WTC11 (cell line): ENCODE results near the gene NTN1. TPM values are rescaled to one million over a fixed set of nuclear protein-coding genes. Genes with fewer than 3 reads are reported as not detected.

Experiments used
- ATAC-seq: fragments of 200-7000 bp; cut with Tn5 transposase; 2 replicates; pipeline ENCODE4 v1.10.0; 2021; ENCODE audit warnings: mild to moderate bottlenecking, moderate library complexity
- CTCF ChIA-PET: fragments of 300-600 bp; sonication (Branson Sonifier 250); formaldehyde crosslinking; loops from one replicate; lab custom pipeline; 2021; ENCODE audit warnings: antibody characterized with exemption; lab: Charles Lee
- POLR2A ChIA-PET: fragments of 350-600 bp; sonication (Branson Sonifier 250); formaldehyde crosslinking; loops from one replicate; lab custom pipeline; 2021; ENCODE audit warnings: antibody characterized with exemption; lab: Charles Lee
- DNase-seq: peaks from one replicate; pipeline ENCODE4 v3.0.0; 2021; ENCODE audit warnings: low spot score
- H3K27ac Mint-ChIP-seq: 2 replicates; pipeline ENCODE4 v1.8.0; 2021; ENCODE audit warnings: mixed read lengths
- H3K27me3 Mint-ChIP-seq: 2 replicates; pipeline ENCODE4 v1.8.0; 2021; ENCODE audit warnings: low read depth, mild to moderate bottlenecking, moderate library complexity, mixed read lengths
- H3K36me3 Mint-ChIP-seq: 2 replicates; pipeline ENCODE4 v1.8.0; 2021; ENCODE audit warnings: mixed read lengths
- H3K4me1 Mint-ChIP-seq: 2 replicates; pipeline ENCODE4 v1.8.0; 2022; ENCODE audit warnings: mixed read lengths
- H3K4me3 Mint-ChIP-seq: 2 replicates; pipeline ENCODE4 v1.8.0; 2021; ENCODE audit warnings: mild to moderate bottlenecking, moderate library complexity, mixed read lengths
- H3K9me3 Mint-ChIP-seq: 2 replicates; pipeline ENCODE4 v1.8.0; 2021; ENCODE audit warnings: mixed read lengths
- CDX4 ChIP-seq: fragments of 250-450 bp; sonication (Bioruptor Pico); IDR thresholded peaks from 2 replicates; pipeline ENCODE4 v1.9.0; 2021; ENCODE audit warnings: moderate library complexity, mild to moderate bottlenecking, inconsistent platforms, borderline replicate concordance
- CTCF ChIP-seq: fragments of 200-600 bp; IDR thresholded peaks from 2 replicates; pipeline ENCODE4 v1.8.0; 2022; ENCODE audit warnings: antibody characterized with exemption
- E2F4 ChIP-seq: sonication (generic); formaldehyde crosslinking; IDR thresholded peaks from 2 replicates; pipeline ENCODE4 v1.8.1; 2022; ENCODE audit warnings: low read depth, mild to moderate bottlenecking, moderate library complexity, missing genetic modification reagents, borderline replicate concordance
- ERG ChIP-seq: fragments of 250-450 bp; sonication (Bioruptor Pico); IDR thresholded peaks from 2 replicates; pipeline ENCODE4 v1.8.0; 2021; ENCODE audit warnings: mild to moderate bottlenecking
- FOXJ3 ChIP-seq: sonication (generic); formaldehyde crosslinking; IDR thresholded peaks from 2 replicates; pipeline ENCODE4 v1.9.0; 2021; ENCODE audit warnings: missing genetic modification reagents, mild to moderate bottlenecking, borderline replicate concordance
- GABPB1 ChIP-seq: sonication (generic); formaldehyde crosslinking; IDR thresholded peaks from 2 replicates; pipeline ENCODE4 v1.8.1; 2023; ENCODE audit warnings: mild to moderate bottlenecking, missing genetic modification reagents
- MLX ChIP-seq: sonication (generic); formaldehyde crosslinking; IDR thresholded peaks from 2 replicates; pipeline ENCODE4 v1.8.1; 2023; ENCODE audit warnings: mild to moderate bottlenecking, missing genetic modification reagents, moderate library complexity
- NFE2L1 ChIP-seq: sonication (generic); formaldehyde crosslinking; IDR thresholded peaks from 2 replicates; pipeline ENCODE4 v1.8.1; 2023; ENCODE audit warnings: missing genetic modification reagents
- SMAD4 ChIP-seq: sonication (generic); formaldehyde crosslinking; IDR thresholded peaks from 2 replicates; pipeline ENCODE4 v1.8.0; 2022; ENCODE audit warnings: mild to moderate bottlenecking, missing genetic modification reagents
- TEAD1 ChIP-seq: sonication (generic); formaldehyde crosslinking; IDR thresholded peaks from 2 replicates; pipeline ENCODE4 v1.8.0; 2022; ENCODE audit warnings: mild to moderate bottlenecking, missing genetic modification reagents
- USF1 ChIP-seq: sonication (generic); formaldehyde crosslinking; IDR thresholded peaks from 2 replicates; pipeline ENCODE4 v1.8.0; 2022; ENCODE audit warnings: mild to moderate bottlenecking, missing genetic modification reagents
- ZBTB21 ChIP-seq: sonication (generic); formaldehyde crosslinking; IDR thresholded peaks from 2 replicates; pipeline ENCODE4 v1.8.1; 2023; ENCODE audit warnings: mild to moderate bottlenecking, missing genetic modification reagents, borderline replicate concordance
- ZNF396 ChIP-seq: fragments of 250-450 bp; sonication (Bioruptor Pico); IDR thresholded peaks from 2 replicates; pipeline ENCODE4 v1.8.0; 2021; ENCODE audit warnings: mild to moderate bottlenecking, moderate library complexity, borderline replicate concordance
- ZNF512 ChIP-seq: sonication (generic); formaldehyde crosslinking; IDR thresholded peaks from 2 replicates; pipeline ENCODE4 v1.8.1; 2022; ENCODE audit warnings: missing genetic modification reagents, borderline replicate concordance
- ZNF532 ChIP-seq: fragments of 250-450 bp; sonication (Bioruptor Pico); IDR thresholded peaks from 2 replicates; pipeline ENCODE4 v1.9.0; 2021; ENCODE audit warnings: mild to moderate bottlenecking, borderline replicate concordance
- total RNA-seq: library from RNA; stranded (reverse); gene quantifications from 3 replicates; pipeline ENCODE4 v1.2.3, GENCODE V29; 2021

NTN1 gene
- total RNA-seq, 1 experiment from 2014 or later, result 5.5 TPM

- TF ChIP-seq ZNF532 (CRISPR knock-in tag) (no peak), FOXJ3 (CRISPR knock-in tag) (no peak), TEAD1 (CRISPR knock-in tag) (no peak), ERG (CRISPR knock-in tag) (no peak), ZNF396 (CRISPR knock-in tag) (no peak), USF1 (CRISPR knock-in tag) (no peak), GABPB1 (no peak), NFE2L1 (CRISPR knock-in tag) (no peak), MLX (no peak), ZNF512 (CRISPR knock-in tag) (no peak), ZBTB21 (CRISPR knock-in tag) (no peak), E2F4 (no peak), SMAD4 (CRISPR knock-in tag) (no peak)
Observed at GRCh38 chr17:8995711-8996110, 25.6 kb upstream of the NTN1 start (continued).

GRCh38 chr17:8997994-8998628 lies 23.2 kb upstream of the NTN1 start:
- ATAC-seq, result peak; percentile 55
- CTCF ChIA-PET, result interaction anchor here (0.5 to 1.9 kb wide), 51 partner anchors 10 to 1599 kb away, joined by 3 to 28 read pairs (median 3); partner anchors contain the start of genes MFSD6L, NTN1 and PIK3R5
- peaks cover 36% of the 10 kb centered on the region for H3K27me3 Mint-ChIP-seq

More at GRCh38 chr17:8997994-8998628, 23.2 kb upstream of the NTN1 start:
- Mint-ChIP-seq H3K4me3 (no peak overlapping the region), H3K27ac (no peak overlapping the region), H3K9me3 (0 out of 2 replicates have a peak, but pooled peaks cover 5% of the 10 kb centered on the region), H3K4me1 (peaks cover 29% of the 10 kb centered on the region), H3K36me3 (no peaks in the 10 kb centered on the region)
- POLR2A ChIA-PET, result no interaction called here
- TF ChIP-seq CTCF (peak; percentile 90), CDX4 (CRISPR knock-in tag) (no peak)
- peak; percentile 79 for DNase-seq
